ENCODE data around the gene CPEB3. TPM values are rescaled to one million over a fixed set of nuclear protein-coding genes. Genes with fewer than 3 reads are reported as not detected.

CPEB3 gene
- polyA plus RNA-seq, 2 of the 4 experiments (the other 2 are of a cell fraction): 0.37 to 0.41 TPM

DNA sequence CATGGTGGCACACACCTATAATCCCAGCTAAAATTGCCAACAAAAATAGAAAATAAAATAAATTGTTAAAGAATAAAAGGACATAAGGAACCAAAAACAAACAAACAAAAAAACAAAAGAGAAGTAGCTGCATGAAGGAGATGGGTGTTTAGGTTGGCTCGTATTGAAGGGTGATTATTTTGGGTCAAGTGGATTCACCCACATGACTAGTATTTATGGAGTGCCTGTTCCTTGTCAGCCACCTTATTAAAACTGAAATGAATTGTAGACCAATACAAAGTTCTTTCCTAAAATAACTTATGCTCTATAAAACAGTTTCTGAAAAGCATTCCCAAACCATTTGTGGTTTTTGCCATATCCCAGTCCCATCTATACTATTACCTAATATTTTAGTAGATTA is 228.6 kb downstream of the CPEB3 start (continued):
- TF ChIP-seq, protein P1, sequence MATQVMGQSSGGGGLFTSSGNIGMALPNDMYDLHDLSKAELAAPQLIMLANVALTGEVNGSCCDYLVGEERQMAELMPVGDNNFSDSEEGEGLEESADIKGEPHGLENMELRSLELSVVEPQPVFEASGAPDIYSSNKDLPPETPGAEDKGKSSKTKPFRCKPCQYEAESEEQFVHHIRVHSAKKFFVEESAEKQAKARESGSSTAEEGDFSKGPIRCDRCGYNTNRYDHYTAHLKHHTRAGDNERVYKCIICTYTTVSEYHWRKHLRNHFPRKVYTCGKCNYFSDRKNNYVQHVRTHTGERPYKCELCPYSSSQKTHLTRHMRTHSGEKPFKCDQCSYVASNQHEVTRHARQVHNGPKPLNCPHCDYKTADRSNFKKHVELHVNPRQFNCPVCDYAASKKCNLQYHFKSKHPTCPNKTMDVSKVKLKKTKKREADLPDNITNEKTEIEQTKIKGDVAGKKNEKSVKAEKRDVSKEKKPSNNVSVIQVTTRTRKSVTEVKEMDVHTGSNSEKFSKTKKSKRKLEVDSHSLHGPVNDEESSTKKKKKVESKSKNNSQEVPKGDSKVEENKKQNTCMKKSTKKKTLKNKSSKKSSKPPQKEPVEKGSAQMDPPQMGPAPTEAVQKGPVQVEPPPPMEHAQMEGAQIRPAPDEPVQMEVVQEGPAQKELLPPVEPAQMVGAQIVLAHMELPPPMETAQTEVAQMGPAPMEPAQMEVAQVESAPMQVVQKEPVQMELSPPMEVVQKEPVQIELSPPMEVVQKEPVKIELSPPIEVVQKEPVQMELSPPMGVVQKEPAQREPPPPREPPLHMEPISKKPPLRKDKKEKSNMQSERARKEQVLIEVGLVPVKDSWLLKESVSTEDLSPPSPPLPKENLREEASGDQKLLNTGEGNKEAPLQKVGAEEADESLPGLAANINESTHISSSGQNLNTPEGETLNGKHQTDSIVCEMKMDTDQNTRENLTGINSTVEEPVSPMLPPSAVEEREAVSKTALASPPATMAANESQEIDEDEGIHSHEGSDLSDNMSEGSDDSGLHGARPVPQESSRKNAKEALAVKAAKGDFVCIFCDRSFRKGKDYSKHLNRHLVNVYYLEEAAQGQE (IDR thresholded peaks at IDR 0.05): no peak
- TF ChIP-seq NFE2L2 (conservative IDR thresholded peaks at IDR 0.05; ENCODE audit: low read length) (no peak), PHF8 (IDR thresholded peaks at IDR 0.05; ENCODE audit: borderline replicate concordance, low read depth) (no peak), FOSB (CRISPR knock-in tag; IDR thresholded peaks at IDR 0.05) (no peak), MAZ (IDR thresholded peaks at IDR 0.05; ENCODE audit: borderline replicate concordance, low read depth, low read length) (no peak), HOXB13 (CRISPR knock-in tag; IDR thresholded peaks at IDR 0.05; ENCODE audit: low read depth) (no peak), POLR2AphosphoS2 (conservative IDR thresholded peaks at IDR 0.05; ENCODE audit: low read length) (no peak), CBX2 (IDR thresholded peaks at IDR 0.05; ENCODE audit: borderline replicate concordance, low read depth) (no peak), CHD4 (IDR thresholded peaks at IDR 0.05; ENCODE audit: borderline replicate concordance) (no peak), HEYL (CRISPR knock-in tag; IDR thresholded peaks at IDR 0.05) (no peak)
- TF ChIP-seq, protein P2, sequence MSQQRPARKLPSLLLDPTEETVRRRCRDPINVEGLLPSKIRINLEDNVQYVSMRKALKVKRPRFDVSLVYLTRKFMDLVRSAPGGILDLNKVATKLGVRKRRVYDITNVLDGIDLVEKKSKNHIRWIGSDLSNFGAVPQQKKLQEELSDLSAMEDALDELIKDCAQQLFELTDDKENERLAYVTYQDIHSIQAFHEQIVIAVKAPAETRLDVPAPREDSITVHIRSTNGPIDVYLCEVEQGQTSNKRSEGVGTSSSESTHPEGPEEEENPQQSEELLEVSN (IDR thresholded peaks at IDR 0.05; ENCODE audit: borderline replicate concordance, low read depth): no peak

DNA sequence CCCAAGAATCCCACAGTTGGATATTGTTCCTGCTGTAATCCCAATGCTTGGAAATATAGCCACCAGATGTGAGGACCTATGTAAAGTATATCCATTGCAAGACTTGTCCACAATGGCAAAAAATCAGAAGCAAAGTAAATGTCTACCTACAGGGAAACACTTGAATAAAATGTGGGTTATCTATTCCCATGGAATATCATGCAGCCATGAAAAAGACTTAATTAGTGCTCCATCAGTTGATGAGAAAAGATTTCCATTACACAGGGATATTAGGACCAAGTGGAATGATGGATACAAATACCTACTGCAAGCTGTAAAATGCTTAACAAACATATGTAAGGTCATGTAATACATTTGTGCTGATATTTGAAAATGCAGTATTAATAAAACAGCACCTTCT is 236.1 kb downstream of the CPEB3 start:
- no peak overlapping the region for H3K27ac ChIP-seq
- ChIA-PET CTCF (no interaction called here), POLR2A (no interaction called here)
- no peaks in the 10 kb centered on the region for H3K9me3 ChIP-seq
- H3K4me3 ChIP-seq: no peak overlapping the region
- H3K4me2 ChIP-seq: no peak overlapping the region
- FAIRE-seq: no peak
- TF ChIP-seq, protein P3, sequence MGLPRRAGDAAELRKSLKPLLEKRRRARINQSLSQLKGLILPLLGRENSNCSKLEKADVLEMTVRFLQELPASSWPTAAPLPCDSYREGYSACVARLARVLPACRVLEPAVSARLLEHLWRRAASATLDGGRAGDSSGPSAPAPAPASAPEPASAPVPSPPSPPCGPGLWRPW (IDR thresholded peaks at IDR 0.05): no peak
- TF ChIP-seq SREBF2 (IDR thresholded peaks at IDR 0.05) (no peak), MYC (IDR thresholded peaks at IDR 0.05; ENCODE audit: borderline replicate concordance, low read length) (no peak), ESRRA (IDR thresholded peaks at IDR 0.05; ENCODE audit: borderline replicate concordance, low read length) (no peak), BHLHE40 (IDR thresholded peaks at IDR 0.05; ENCODE audit: low read depth, low read length) (no peak)
- TF ChIP-seq, protein P4, sequence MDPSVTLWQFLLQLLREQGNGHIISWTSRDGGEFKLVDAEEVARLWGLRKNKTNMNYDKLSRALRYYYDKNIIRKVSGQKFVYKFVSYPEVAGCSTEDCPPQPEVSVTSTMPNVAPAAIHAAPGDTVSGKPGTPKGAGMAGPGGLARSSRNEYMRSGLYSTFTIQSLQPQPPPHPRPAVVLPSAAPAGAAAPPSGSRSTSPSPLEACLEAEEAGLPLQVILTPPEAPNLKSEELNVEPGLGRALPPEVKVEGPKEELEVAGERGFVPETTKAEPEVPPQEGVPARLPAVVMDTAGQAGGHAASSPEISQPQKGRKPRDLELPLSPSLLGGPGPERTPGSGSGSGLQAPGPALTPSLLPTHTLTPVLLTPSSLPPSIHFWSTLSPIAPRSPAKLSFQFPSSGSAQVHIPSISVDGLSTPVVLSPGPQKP (IDR thresholded peaks at IDR 0.05; ENCODE audit: low read depth, low read length): no peak
- H3K4me1 ChIP-seq: no peaks in the 10 kb centered on the region
- ATAC-seq: no peak
- DNase-seq (ENCODE audit: low read depth in 1 of 2, low spot score in 1 of 2): no peak

DNA sequence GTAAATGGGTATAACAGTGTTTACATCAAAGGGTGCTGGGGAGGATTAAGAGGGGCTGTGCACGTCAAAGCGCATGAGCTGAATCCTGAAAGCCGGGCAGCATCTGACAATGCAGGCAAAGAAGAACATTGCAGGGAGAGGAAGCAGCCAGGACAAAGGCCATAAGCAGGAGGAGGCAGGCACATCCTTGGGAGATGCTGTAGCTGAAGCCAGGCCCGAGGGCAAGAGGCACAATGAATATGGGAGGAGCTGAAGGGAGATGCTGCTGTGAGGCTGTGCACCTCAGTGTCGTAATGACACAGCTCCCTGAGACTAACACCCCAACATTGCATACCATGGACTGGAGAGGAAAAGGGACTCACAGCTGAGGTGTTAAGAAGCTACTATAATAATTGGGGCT is 238.1 kb downstream of the CPEB3 start:
- DNase-seq (ENCODE audit: low read depth in 1 of 2, low spot score in 1 of 2) (no peak), ATAC-seq (no peak), FAIRE-seq (no peak)
- no peak overlapping the region for H3K4me2 ChIP-seq
- ChIA-PET CTCF (no interaction called here), POLR2A (no interaction called here)
- H3K4me3 ChIP-seq: no peak overlapping the region
- no peak overlapping the region for H3K27ac ChIP-seq
- H3K9me3 ChIP-seq: no peaks in the 10 kb centered on the region
- TF ChIP-seq GATA3 (IDR thresholded peaks at IDR 0.05; ENCODE audit: borderline replicate concordance) (no peak), HOXB5 (CRISPR knock-in tag; IDR thresholded peaks at IDR 0.05) (no peak), POLR2A (IDR thresholded peaks at IDR 0.05; ENCODE audit: low read length) (no peak), TFCP2L1 (CRISPR knock-in tag; IDR thresholded peaks at IDR 0.05) (no peak)
- TF ChIP-seq, protein P1 (IDR thresholded peaks at IDR 0.05): no peak
- TF ChIP-seq, protein P5, sequence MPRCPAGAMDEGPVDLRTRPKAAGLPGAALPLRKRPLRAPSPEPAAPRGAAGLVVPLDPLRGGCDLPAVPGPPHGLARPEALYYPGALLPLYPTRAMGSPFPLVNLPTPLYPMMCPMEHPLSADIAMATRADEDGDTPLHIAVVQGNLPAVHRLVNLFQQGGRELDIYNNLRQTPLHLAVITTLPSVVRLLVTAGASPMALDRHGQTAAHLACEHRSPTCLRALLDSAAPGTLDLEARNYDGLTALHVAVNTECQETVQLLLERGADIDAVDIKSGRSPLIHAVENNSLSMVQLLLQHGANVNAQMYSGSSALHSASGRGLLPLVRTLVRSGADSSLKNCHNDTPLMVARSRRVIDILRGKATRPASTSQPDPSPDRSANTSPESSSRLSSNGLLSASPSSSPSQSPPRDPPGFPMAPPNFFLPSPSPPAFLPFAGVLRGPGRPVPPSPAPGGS (IDR thresholded peaks at IDR 0.05): no peak
- TF ChIP-seq, protein P6, sequence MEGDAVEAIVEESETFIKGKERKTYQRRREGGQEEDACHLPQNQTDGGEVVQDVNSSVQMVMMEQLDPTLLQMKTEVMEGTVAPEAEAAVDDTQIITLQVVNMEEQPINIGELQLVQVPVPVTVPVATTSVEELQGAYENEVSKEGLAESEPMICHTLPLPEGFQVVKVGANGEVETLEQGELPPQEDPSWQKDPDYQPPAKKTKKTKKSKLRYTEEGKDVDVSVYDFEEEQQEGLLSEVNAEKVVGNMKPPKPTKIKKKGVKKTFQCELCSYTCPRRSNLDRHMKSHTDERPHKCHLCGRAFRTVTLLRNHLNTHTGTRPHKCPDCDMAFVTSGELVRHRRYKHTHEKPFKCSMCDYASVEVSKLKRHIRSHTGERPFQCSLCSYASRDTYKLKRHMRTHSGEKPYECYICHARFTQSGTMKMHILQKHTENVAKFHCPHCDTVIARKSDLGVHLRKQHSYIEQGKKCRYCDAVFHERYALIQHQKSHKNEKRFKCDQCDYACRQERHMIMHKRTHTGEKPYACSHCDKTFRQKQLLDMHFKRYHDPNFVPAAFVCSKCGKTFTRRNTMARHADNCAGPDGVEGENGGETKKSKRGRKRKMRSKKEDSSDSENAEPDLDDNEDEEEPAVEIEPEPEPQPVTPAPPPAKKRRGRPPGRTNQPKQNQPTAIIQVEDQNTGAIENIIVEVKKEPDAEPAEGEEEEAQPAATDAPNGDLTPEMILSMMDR (IDR thresholded peaks at IDR 0.05): no peak
- WGBS (ENCODE audit: missing lambda C conversion rate): 73% methylated on average over 5 of the region's 5 CpGs
- H3K4me1 ChIP-seq: no peaks in the 10 kb centered on the region
